MM.1S (cell line): ENCODE results near the gene KRCC1.

Experiments
- EZH2phosphoT487 ChIP-seq: fragments of 300-600 bp; sonication (generic); IDR thresholded peaks from 2 replicates; pipeline ENCODE4 v1.6.1; 2018; ENCODE audit warnings: antibody characterized with exemption, low read length
- TF ChIP-seq, protein P1 (sequence below): fragments of 300-600 bp; sonication (generic); IDR thresholded peaks from 2 replicates; pipeline ENCODE4 v1.5.1; 2016; ENCODE audit warnings: antibody characterized with exemption, low read length, mixed read lengths

DNA sequence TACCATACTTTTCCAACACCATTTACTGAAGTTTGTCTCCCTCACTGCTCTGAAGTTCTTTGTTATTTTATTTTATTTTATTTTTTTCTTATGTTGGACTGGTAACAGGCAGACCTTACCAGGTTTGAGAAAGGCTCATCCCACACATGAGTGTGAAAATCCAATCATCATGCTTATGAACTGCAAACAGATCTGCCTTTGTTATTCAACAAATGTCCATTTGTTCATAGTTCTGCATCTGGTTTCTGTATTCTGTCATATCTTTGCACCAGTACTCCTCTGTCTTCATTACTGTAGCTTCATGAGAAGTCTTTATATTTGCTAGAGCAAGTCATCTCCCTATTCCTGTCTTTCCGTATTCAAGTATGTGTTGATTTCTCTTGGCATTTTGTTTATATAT, 44.6 kb downstream of the KRCC1 start:
- TF ChIP-seq, protein P1, sequence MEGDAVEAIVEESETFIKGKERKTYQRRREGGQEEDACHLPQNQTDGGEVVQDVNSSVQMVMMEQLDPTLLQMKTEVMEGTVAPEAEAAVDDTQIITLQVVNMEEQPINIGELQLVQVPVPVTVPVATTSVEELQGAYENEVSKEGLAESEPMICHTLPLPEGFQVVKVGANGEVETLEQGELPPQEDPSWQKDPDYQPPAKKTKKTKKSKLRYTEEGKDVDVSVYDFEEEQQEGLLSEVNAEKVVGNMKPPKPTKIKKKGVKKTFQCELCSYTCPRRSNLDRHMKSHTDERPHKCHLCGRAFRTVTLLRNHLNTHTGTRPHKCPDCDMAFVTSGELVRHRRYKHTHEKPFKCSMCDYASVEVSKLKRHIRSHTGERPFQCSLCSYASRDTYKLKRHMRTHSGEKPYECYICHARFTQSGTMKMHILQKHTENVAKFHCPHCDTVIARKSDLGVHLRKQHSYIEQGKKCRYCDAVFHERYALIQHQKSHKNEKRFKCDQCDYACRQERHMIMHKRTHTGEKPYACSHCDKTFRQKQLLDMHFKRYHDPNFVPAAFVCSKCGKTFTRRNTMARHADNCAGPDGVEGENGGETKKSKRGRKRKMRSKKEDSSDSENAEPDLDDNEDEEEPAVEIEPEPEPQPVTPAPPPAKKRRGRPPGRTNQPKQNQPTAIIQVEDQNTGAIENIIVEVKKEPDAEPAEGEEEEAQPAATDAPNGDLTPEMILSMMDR: no peak
- TF ChIP-seq EZH2phosphoT487: no peak
